Measurements from ENCODE around the gene TMEM254. TPM values are rescaled to one million over a fixed set of nuclear protein-coding genes. Genes with fewer than 3 reads are reported as not detected.

Gene TMEM254
- total RNA-seq, 1 donor from 2014 or later, result 14.7 TPM

GRCh38 chr10:80110986-80111385, 32.5 kb downstream of the TMEM254 start:
- H3K4me3 Mint-ChIP-seq, result no peak overlapping the region
- peaks cover 2% of the 10 kb centered on the region for H3K27me3 Mint-ChIP-seq
- POLR2A ChIA-PET, result interaction anchor here (0.7 kb wide), 1 partner anchor 21 kb away, joined by 3 read pairs; no protein-coding TSS in a partner anchor
- no peak for DNase-seq
- H3K36me3 Mint-ChIP-seq (ENCODE audit: low read depth), result peaks cover 6% of the 10 kb centered on the region
- H3K4me1 Mint-ChIP-seq, result no peaks in the 10 kb centered on the region
- CTCF ChIA-PET, result no interaction called here
- ATAC-seq (ENCODE audit: low read depth), result no peak
- H3K27ac Mint-ChIP-seq, result no peak overlapping the region
- TF ChIP-seq CTCF (IDR thresholded peaks at IDR 0.05), result no peak
- H3K9me3 Mint-ChIP-seq, result peaks cover 24% of the 10 kb centered on the region
- intact Hi-C loops (cut with micrococcal nuclease), result no loop called here

- Mint-ChIP-seq H3K4me1 (no peaks in the 10 kb centered on the region), H3K4me3 (no peak overlapping the region), H3K27me3 (peaks cover 3% of the 10 kb centered on the region), H3K36me3 (ENCODE audit: low read depth) (no peaks in the 10 kb centered on the region), H3K27ac (no peak overlapping the region), H3K9me3 (no peaks in the 10 kb centered on the region)
- ATAC-seq (ENCODE audit: low read depth) (no peak), DNase-seq (no peak)
- POLR2A ChIA-PET, result no interaction called here
- TF ChIP-seq CTCF (IDR thresholded peaks at IDR 0.05), result no peak
- intact Hi-C loops (cut with micrococcal nuclease), result no loop called here
- CTCF ChIA-PET, result interaction anchor here (1.2 kb wide), 1 partner anchor 12 kb away, joined by 3 read pairs; no protein-coding TSS in a partner anchor
These were observed 40.2 kb downstream of the TMEM254 start for GRCh38 chr10:80118669-80119068.

DNA sequence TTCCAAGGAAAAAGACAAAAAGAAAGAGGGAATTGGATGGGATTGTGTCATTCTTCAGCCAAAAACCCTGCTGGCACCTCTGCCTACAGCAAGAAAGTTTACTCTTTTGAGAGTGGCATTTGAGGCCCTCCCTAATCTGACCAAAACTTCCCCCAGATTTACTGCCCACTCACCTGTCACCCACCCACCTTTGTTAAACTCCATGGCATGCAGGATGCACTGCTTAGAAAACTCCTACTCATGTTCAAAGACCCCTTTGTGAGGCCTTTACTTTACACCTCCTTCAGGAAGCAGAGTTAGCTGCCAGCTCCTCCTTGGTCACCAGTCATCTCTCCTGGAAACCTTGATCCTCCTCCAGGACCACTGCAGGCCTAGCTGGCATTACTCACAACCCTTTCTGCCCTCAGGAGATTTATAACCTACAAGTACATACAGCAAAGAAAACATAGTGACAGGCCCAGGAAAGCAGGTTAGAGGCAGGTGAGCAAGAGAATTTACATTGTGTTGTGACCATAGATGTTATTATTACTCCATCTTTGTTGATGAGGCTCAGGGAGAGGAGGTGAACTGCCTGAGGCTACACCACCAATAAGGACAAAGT, 43.7 kb downstream of the TMEM254 start:
- Mint-ChIP-seq H3K9me3 (no peaks in the 10 kb centered on the region), H3K4me1 (no peaks in the 10 kb centered on the region), H3K27me3 (peaks cover 3% of the 10 kb centered on the region), H3K27ac (no peak overlapping the region), H3K36me3 (ENCODE audit: low read depth) (no peaks in the 10 kb centered on the region), H3K4me3 (no peak overlapping the region)
- no peak for ATAC-seq (ENCODE audit: low read depth)
- POLR2A ChIA-PET, result no interaction called here
- CTCF ChIA-PET, result interaction anchor here (1.6 kb wide), 1 partner anchor 75 kb away, joined by 4 read pairs; no protein-coding TSS in a partner anchor
- DNase-seq, result no peak
- no peak for TF ChIP-seq CTCF (IDR thresholded peaks at IDR 0.05)
- intact Hi-C loops (cut with micrococcal nuclease), result no loop called here

GRCh38 chr10:80122746-80123145, 44.3 kb downstream of the TMEM254 start:
- no peaks in the 10 kb centered on the region for H3K9me3 Mint-ChIP-seq
- intact Hi-C loops (cut with micrococcal nuclease), result no loop called here
- no peaks in the 10 kb centered on the region for H3K4me1 Mint-ChIP-seq
- no peak overlapping the region for H3K4me3 Mint-ChIP-seq
- POLR2A ChIA-PET, result no interaction called here
- no peak for TF ChIP-seq CTCF (IDR thresholded peaks at IDR 0.05)
- DNase-seq, result no peak
- no peaks in the 10 kb centered on the region for H3K36me3 Mint-ChIP-seq (ENCODE audit: low read depth)
- ATAC-seq (ENCODE audit: low read depth), result no peak
- no peak overlapping the region for H3K27ac Mint-ChIP-seq
- CTCF ChIA-PET, result no interaction called here
- peaks cover 3% of the 10 kb centered on the region for H3K27me3 Mint-ChIP-seq

DNA sequence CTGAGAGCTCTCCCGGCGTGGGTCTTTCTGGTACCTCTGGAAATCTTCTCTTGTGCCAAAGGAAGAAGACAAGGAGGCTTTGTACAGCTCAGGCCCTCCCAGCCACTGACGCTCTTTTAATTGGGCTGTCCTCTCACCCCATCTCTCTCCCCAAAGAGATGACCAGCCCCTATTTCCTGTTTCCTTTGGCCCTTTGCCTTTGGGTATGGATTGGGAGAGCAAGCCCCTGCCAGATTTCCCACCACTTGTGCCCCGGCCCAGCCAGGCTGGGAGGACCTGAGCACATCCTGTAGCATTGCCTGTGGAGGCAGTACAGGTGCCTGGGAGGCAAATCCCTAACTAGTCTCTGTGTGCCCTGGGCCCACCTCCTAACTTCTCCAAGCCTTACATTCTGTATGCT, 48.4 kb downstream of the TMEM254 start:
- intact Hi-C loops (cut with micrococcal nuclease), result no loop called here
- no peak for TF ChIP-seq CTCF (IDR thresholded peaks at IDR 0.05)
- H3K4me3 Mint-ChIP-seq, result no peak overlapping the region
- CTCF ChIA-PET, result no interaction called here
- DNase-seq (no peak), ATAC-seq (ENCODE audit: low read depth) (no peak)
- no peak overlapping the region for H3K27ac Mint-ChIP-seq
- no peaks in the 10 kb centered on the region for H3K36me3 Mint-ChIP-seq (ENCODE audit: low read depth)
- H3K27me3 Mint-ChIP-seq, result peaks cover 11% of the 10 kb centered on the region
- POLR2A ChIA-PET, result no interaction called here
- no peaks in the 10 kb centered on the region for H3K9me3 Mint-ChIP-seq
- no peaks in the 10 kb centered on the region for H3K4me1 Mint-ChIP-seq
